Suprapubic skin (tissue), 4 donors: Measurements from ENCODE around the gene EPHA4. TPM values are rescaled to one million over a fixed set of nuclear protein-coding genes. Genes with fewer than 3 reads are reported as not detected.

Experiments used
- DNase-seq, 2 donors: peaks; one replicate each; pipeline ENCODE4 v3.0.0-alpha.2; 2019; ENCODE audit warnings: low spot score in 2 of 2
- H3K27ac ChIP-seq: fragments of 200-600 bp; sonication (generic); one replicate; pipeline ENCODE4 v1.5.1; 2019
- H3K27me3 ChIP-seq: fragments of 200-600 bp; sonication (generic); one replicate; pipeline ENCODE4 v1.5.1; 2019
- H3K36me3 ChIP-seq: fragments of 200-600 bp; sonication (generic); one replicate; pipeline ENCODE4 v1.5.1; 2019
- H3K4me1 ChIP-seq: fragments of 200-600 bp; sonication (generic); one replicate; pipeline ENCODE4 v1.5.1; 2019
- H3K4me3 ChIP-seq: fragments of 200-600 bp; sonication (generic); one replicate; pipeline ENCODE4 v1.5.1; 2019; ENCODE audit warnings: mild to moderate bottlenecking
- H3K9me3 ChIP-seq: fragments of 200-600 bp; sonication (generic); one replicate; pipeline ENCODE4 v1.5.1; 2019
- CTCF ChIP-seq, 2 donors: fragments of 200-600 bp in 1 of 2; fragments of 450-650 bp in 1 of 2; sonication (generic) in 1 of 2; IDR thresholded peaks; one replicate each; pipeline ENCODE4 v1.5.1; 2016 to 2019; ENCODE audit warnings: antibody characterized with exemption in 2 of 2, mild to moderate bottlenecking in 1 of 2, moderate library complexity in 1 of 2
- EP300 ChIP-seq: sonication (generic); formaldehyde crosslinking; IDR thresholded peaks from one replicate; pipeline ENCODE4 v1.6.1; 2017; ENCODE audit warnings: antibody characterized with exemption
- POLR2A ChIP-seq, 2 donors: fragments of 450-650 bp; IDR thresholded peaks; one replicate each; pipeline ENCODE4 v1.6.1; 2017; ENCODE audit warnings: antibody characterized with exemption in 2 of 2, mild to moderate bottlenecking in 2 of 2, moderate library complexity in 2 of 2
- POLR2AphosphoS5 ChIP-seq, 3 donors: sonication (generic); formaldehyde crosslinking; IDR thresholded peaks; one replicate each; pipeline ENCODE4 v1.6.1; 2017; ENCODE audit warnings: antibody characterized with exemption in 3 of 3
- WGBS: methylation state at CpG from one replicate; pipeline ENCODE4 v1.1.5; 2018; 5-methylcytosine and 5-hydroxymethylcytosine counted together
- total RNA-seq, 4 donors: library from RNA; depleted of rRNA; stranded (reverse); fragments of >200 nt; gene quantifications; one replicate each; pipeline ENCODE4 v1.1.0, GENCODE V29; 2016

Gene EPHA4
- total RNA-seq, 4 donors from 2014 or later: 49.9 to 70.6 (median 67.8) TPM

- Histone ChIP-seq H3K4me3 (peak overlapping the region; percentile 94), H3K9me3 (no peaks in the 10 kb centered on the region), H3K36me3 (no peaks in the 10 kb centered on the region), H3K27ac (no peak overlapping the region), H3K4me1 (peaks cover 61% of the 10 kb centered on the region), H3K27me3 (peaks cover 14% of the 10 kb centered on the region)
- TF ChIP-seq EP300 (no peak), CTCF (IDR thresholded peaks at IDR 0.05) (no peak), POLR2A (IDR thresholded peaks at IDR 0.05) (no peak), POLR2AphosphoS5 (IDR thresholded peaks at IDR 0.05) (no peak)
- WGBS: 31% methylated on average over 30 of the region's 30 CpGs
- DNase-seq: no peak
Measured at GRCh38 chr2:221570321-221570935, 1.7 kb downstream of the EPHA4 start.

GRCh38 chr2:221569871-221570270 lies 2.2 kb downstream of the EPHA4 start:
- WGBS: 58% methylated on average over 8 of the region's 8 CpGs
- peaks cover 14% of the 10 kb centered on the region for H3K27me3 ChIP-seq
- no peaks in the 10 kb centered on the region for H3K36me3 ChIP-seq
- TF ChIP-seq EP300 (no peak), CTCF (IDR thresholded peaks at IDR 0.05) (no peak), POLR2A (IDR thresholded peaks at IDR 0.05) (no peak), POLR2AphosphoS5 (IDR thresholded peaks at IDR 0.05) (no peak)
- H3K4me1 ChIP-seq: peaks cover 65% of the 10 kb centered on the region
- H3K27ac ChIP-seq: no peak overlapping the region
- no peaks in the 10 kb centered on the region for H3K9me3 ChIP-seq
- DNase-seq: no peak
- peak overlapping the region; percentile 94 for H3K4me3 ChIP-seq

- no peak for DNase-seq
- Histone ChIP-seq H3K4me3 (peak overlapping the region; percentile 94), H3K27me3 (peaks cover 14% of the 10 kb centered on the region), H3K36me3 (no peaks in the 10 kb centered on the region), H3K9me3 (no peaks in the 10 kb centered on the region), H3K4me1 (peaks cover 65% of the 10 kb centered on the region), H3K27ac (no peak overlapping the region)
- 80% methylated on average over 14 of the region's 14 CpGs for WGBS
- TF ChIP-seq POLR2AphosphoS5 (IDR thresholded peaks at IDR 0.05): no peak
- no peak for TF ChIP-seq CTCF (IDR thresholded peaks at IDR 0.05)
Measured at GRCh38 chr2:221569425-221569845, 2.7 kb downstream of the EPHA4 start.

- TF ChIP-seq POLR2AphosphoS5 (IDR thresholded peaks at IDR 0.05) (no peak), CTCF (IDR thresholded peaks at IDR 0.05) (no peak), POLR2A (IDR thresholded peaks at IDR 0.05) (no peak), EP300 (no peak)
Measured at GRCh38 chr2:221568299-221568698, 3.8 kb downstream of the EPHA4 start.

GRCh38 chr2:221567809-221568208 lies 4.3 kb downstream of the EPHA4 start:
- DNase-seq: no peak
- TF ChIP-seq CTCF (IDR thresholded peaks at IDR 0.05) (no peak), EP300 (no peak), POLR2AphosphoS5 (IDR thresholded peaks at IDR 0.05) (no peak), POLR2A (IDR thresholded peaks at IDR 0.05) (no peak)
- H3K4me1 ChIP-seq: peaks cover 56% of the 10 kb centered on the region
- H3K27ac ChIP-seq: no peak overlapping the region
- peaks cover 14% of the 10 kb centered on the region for H3K27me3 ChIP-seq
- no peak overlapping the region for H3K4me3 ChIP-seq
- H3K36me3 ChIP-seq: peaks cover 3% of the 10 kb centered on the region
- 76% methylated on average over 1 of the region's 1 CpG for WGBS
- H3K9me3 ChIP-seq: no peaks in the 10 kb centered on the region

More at GRCh38 chr2:221568299-221568698, 3.8 kb downstream of the EPHA4 start:
- DNase-seq: no peak
- Histone ChIP-seq H3K4me1 (peaks cover 56% of the 10 kb centered on the region), H3K4me3 (no peak overlapping the region), H3K27ac (no peak overlapping the region), H3K27me3 (peaks cover 14% of the 10 kb centered on the region), H3K9me3 (no peaks in the 10 kb centered on the region), H3K36me3 (peaks cover 3% of the 10 kb centered on the region)
- 90% methylated on average over 3 of the region's 3 CpGs for WGBS
